GM04503 (cell line): ENCODE measurements around the gene MAP4K5.

Experiments used
- DNase-seq: peaks from one replicate; pipeline ENCODE4 v3.0.0-alpha.2; 2012; ENCODE audit warnings: low read depth

MAP4K5 gene

GRCh38 chr14:50399251-50400032, 132.9 kb downstream of the MAP4K5 start:
- DNase-seq = no peak

GRCh38 chr14:50398189-50398580, 134.2 kb downstream of the MAP4K5 start:
- no peak for DNase-seq

GRCh38 chr14:50397390-50398188, 134.8 kb downstream of the MAP4K5 start:
- no peak for DNase-seq

DNA sequence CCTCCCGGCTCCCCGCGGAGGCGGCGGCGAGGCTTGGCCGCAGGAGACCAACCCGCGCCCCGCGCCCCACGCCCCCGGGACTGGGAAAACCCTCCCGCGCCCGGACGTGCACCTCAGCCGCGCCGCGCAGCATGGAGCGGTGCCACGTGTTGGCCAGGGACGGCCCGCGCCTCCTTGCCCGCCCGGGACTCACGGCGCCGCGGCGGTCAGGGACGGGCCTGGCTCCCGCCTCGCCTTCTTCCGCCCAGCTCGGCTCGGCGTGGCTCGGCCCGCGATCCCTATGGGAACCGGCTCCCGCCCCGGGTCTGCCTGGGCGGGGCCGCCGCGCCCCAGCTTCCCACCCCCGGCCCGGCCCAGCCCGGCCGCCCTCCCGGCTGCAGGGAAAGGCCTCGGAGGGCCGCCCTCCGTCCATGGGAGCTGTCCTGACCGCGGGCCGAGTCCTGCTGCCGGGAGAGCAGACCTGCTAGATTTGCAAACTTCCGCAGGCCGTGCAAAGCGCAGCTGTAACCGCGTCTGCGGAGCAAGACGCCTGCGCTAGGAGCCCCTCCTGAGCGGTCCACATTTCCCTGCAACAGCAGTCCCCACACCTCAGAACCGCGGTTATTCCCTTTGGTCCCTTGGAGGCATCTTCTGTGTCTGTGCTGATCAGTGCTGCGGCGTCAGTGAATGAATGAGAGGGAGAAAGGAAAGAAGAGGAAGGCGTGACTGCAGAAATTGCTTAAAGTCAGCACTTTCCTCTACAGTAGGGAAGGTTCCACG, 135.6 kb downstream of the MAP4K5 start, which contains the start of gene CDKL1:
CDKL1 (minus strand) TSS at position 251 of the 759 bp plus-strand sequence. CDS start 1,013 bp downstream, outside the sequence.
- DNase-seq = no peak

GRCh38 chr14:50395448-50395847, 136.9 kb downstream of the MAP4K5 start:
- no peak for DNase-seq

DNA sequence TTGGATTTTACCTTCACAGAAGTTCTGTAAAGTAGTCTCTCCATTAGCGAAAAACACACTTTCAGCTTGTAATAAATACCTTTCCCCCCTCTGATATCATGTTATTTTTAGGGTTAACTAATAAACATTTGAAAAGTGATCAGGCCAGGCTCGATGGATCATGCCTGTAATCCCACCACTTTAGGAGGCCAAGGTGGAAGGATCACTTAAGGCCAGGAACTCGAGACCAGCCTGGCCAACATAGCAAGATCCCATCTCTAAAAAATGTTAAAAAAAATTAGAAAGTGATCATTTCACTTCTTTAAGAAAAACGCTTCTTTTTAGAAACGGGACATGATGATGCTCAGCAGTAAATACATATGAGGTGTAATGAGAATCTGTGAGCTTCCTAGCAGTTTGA, 137.7 kb downstream of the MAP4K5 start:
- DNase-seq = no peak

DNA sequence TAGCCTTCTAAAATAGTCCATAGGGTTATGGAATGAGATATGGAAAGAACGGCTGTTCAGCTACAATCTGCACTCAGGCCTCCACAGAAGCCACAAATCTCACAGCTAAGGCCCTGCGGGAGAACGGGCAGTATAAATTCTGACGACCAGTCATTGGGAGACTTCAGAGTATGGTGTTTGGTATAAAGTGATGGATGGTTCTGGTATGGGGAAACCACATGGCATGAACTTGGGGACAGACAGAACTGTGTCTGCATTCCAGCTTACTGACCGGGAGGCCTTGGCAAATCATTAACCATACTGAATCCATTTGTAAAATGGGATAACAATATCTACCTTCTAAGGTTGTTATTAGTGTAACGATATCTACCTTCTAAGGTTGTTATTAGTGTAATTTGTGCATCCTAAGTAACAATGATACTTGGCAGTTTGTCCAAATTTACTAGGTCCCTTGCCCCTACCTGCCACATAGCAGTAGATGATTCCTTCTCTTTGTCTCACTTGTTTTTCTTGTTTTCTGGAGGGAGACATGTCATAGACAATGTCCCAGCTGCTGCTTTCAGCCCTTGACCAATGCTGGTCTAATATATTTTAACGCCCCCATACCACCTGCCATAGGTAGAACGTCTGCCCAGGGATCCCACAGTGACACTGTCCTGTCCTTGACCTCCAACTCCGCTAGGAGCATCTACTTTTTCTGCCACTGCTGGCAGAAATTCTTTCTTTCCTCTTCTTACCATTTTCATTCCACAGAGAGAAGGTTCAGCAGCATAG, 142.5 kb downstream of the MAP4K5 start:
- DNase-seq = no peak

DNA sequence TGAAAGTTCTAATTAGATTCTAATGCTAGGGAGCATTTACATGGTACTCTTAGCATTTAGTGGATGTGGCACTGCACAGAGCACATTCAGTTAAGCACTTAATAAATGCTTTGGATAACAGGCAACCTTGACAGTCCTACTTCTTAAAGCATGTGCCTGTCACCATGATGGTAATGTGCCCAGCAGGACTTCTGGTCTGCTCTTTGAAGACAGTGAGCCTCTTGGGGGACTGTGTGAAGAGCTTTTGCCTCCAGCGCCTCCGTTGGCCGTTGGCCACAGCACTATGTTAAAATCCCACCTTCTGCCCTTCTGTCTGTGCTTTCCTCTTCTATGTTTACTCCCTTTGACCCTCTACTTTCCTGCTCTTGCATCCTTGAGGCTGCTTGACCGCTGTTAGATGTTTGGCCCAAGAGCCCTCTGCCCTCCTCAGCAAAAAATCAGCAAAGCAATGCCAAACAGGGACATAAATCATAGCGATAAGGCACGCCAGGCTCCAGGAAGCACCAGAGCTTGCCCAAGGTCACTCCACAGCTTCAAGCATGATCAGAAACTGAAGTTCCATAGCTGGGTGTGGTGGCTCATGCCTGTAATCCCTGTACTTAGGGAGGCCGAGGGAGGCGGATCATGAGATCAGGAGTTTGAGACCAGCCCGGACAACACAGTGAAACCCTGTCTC, 144.0 kb downstream of the MAP4K5 start:
- DNase-seq = no peak

GRCh38 chr14:50387548-50387947, 144.8 kb downstream of the MAP4K5 start:
- DNase-seq = no peak

GRCh38 chr14:50383618-50384225, 148.6 kb downstream of the MAP4K5 start:
- no peak for DNase-seq

GRCh38 chr14:50381823-50382287, 150.5 kb downstream of the MAP4K5 start:
- no peak for DNase-seq

DNA sequence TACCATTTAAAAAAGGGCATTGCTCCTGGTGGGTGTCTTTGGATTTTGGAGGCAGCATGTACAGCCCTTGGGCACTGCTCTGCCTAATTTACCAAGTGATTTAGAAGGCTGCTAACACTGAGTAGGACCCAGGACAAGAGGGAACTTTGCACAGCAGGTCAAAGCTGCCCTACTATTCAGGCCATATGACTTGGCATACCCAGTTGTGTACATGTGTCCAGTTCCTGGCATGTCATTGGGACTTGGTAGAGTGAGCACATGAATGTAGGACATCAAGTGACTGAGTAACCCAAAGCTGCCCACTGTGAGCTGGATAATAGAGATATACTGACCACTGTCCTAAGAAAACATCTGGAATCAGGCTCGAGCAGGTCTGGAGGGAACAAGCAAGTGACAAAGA, 151.4 kb downstream of the MAP4K5 start:
- DNase-seq = no peak

- DNase-seq = no peak
Observed at GRCh38 chr14:50380455-50380854, 151.9 kb downstream of the MAP4K5 start.

GRCh38 chr14:50379563-50379962, 152.8 kb downstream of the MAP4K5 start:
- DNase-seq = no peak

- DNase-seq = no peak
Observed at GRCh38 chr14:50377550-50378085, 154.8 kb downstream of the MAP4K5 start.

GRCh38 chr14:50375760-50376159, 156.6 kb downstream of the MAP4K5 start:
- no peak for DNase-seq

- DNase-seq = no peak
Observed at GRCh38 chr14:50373959-50374358, 158.4 kb downstream of the MAP4K5 start.

- DNase-seq = no peak
Observed at GRCh38 chr14:50371546-50371945, 160.8 kb downstream of the MAP4K5 start.
